K562 (cell line): Measurements from ENCODE around the gene ADGRA1. TPM values are rescaled to one million over a fixed set of nuclear protein-coding genes. Genes with fewer than 3 reads are reported as not detected.

Source experiments
- ATAC-seq: fragments of 200-7000 bp; cut with Tn5 transposase; 3 replicates; pipeline ENCODE4 v1.9.1; 2020; ENCODE audit warnings: moderate library complexity
- BruUV-seq: library from RNA; stranded (reverse); fragments of 400-500 nt; replicated peaks from 2 replicates; lab custom pipeline; 2021; lab: Mats Ljungman, UMichigan
- CTCF ChIA-PET: fragments of 300-600 bp; formaldehyde crosslinking; extraction: SDS; loops from one replicate; lab custom pipeline; 2021; ENCODE audit warnings: low intra/inter-chr PET ratio; lab: Yijun Ruan, JAX
- POLR2A ChIA-PET: fragments of 300-600, 350-650 bp; sonication (Branson Sonifier 250); formaldehyde crosslinking; extraction: SDS; loops from one replicate; lab custom pipeline; 2021; ENCODE audit warnings: antibody characterized with exemption, inconsistent platforms; lab: Yijun Ruan, JAX
- DNase-seq, 4 experiments: peaks; one replicate each; pipeline versions ENCODE4 v3.0.0 to v3.0.0-alpha.2; 2011 to 2018; ENCODE audit warnings: low spot score in 3 of 4, mixed read lengths in 3 of 4; ENCODE audit errors: extremely low read depth in 1 of 4
- FAIRE-seq: peaks from 2 replicates; lab custom pipeline; 2011; peaks lifted over from hg19 to GRCh38; lab: Jason Lieb, UNC
- H2AFZ ChIP-seq: 2 replicates; pipeline ENCODE4 v1.6.0; 2011; ENCODE audit warnings: low read depth, low read length, control low read depth, inconsistent platforms
- H3K27ac ChIP-seq: fragments of 200-600 bp; 3 replicates; pipeline ENCODE4 v1.8.0; 2011; ENCODE audit warnings: low read depth, mild to moderate bottlenecking, control low read depth, inconsistent platforms, low read length, moderate library complexity, mixed read lengths; ENCODE audit errors: extremely low read depth
- H3K27me3 ChIP-seq, 2 experiments: fragments of 300-600 bp in 1 of 2; 2 replicates in 1 of 2; 3 replicates in 1 of 2; pipeline versions ENCODE4 v1.6.0 to v1.8.0; 2011; ENCODE audit warnings: inconsistent platforms in 2 of 2, low read length in 2 of 2, mild to moderate bottlenecking in 1 of 2, mixed read lengths in 1 of 2, moderate library complexity in 1 of 2; ENCODE audit not compliant: control insufficient read depth in 2 of 2, insufficient read depth in 2 of 2
- H3K36me3 ChIP-seq: fragments of 300-600 bp; 3 replicates; pipeline ENCODE4 v1.8.0; 2011; ENCODE audit warnings: mild to moderate bottlenecking, low read length, inconsistent platforms; ENCODE audit not compliant: control insufficient read depth, insufficient read depth
- H3K4me1 ChIP-seq, 2 experiments: fragments of 200-600 bp in 1 of 2; replicated peaks in 1 of 2; 2 replicates in 1 of 2; 3 replicates in 1 of 2; pipeline versions ENCODE4 v1.5.1 to v1.8.0; 2011; ENCODE audit warnings: inconsistent platforms in 2 of 2, low read length in 2 of 2, mild to moderate bottlenecking in 1 of 2, mixed read lengths in 1 of 2, moderate library complexity in 1 of 2; ENCODE audit not compliant: control insufficient read depth in 2 of 2, insufficient read depth in 2 of 2
- H3K4me2 ChIP-seq: 2 replicates; pipeline ENCODE4 v1.6.1; 2011; ENCODE audit warnings: low read length, control low read depth, inconsistent platforms, mixed read lengths; ENCODE audit not compliant: insufficient read depth
- H3K4me3 ChIP-seq: fragments of 200-600 bp; sonication (generic), shearing (Covaris generic); 2 replicates; pipeline ENCODE4 v1.5.1; 2016; ENCODE audit warnings: control low read depth, inconsistent platforms
- H3K79me2 ChIP-seq: fragments of 200-600 bp; 3 replicates; pipeline ENCODE4 v1.8.0; 2011; ENCODE audit warnings: low read length, inconsistent platforms; ENCODE audit not compliant: control insufficient read depth, insufficient read depth
- H3K9ac ChIP-seq, 2 experiments: 2 replicates each; pipeline versions ENCODE4 v1.6.0 to v1.6.1; 2011; ENCODE audit warnings: low read depth in 2 of 2, low read length in 2 of 2, control low read depth in 1 of 2, inconsistent platforms in 1 of 2, mild to moderate bottlenecking in 1 of 2, mixed read lengths in 1 of 2; ENCODE audit not compliant: insufficient read depth in 1 of 2
- H3K9me1 ChIP-seq: one replicate; pipeline ENCODE4 v1.6.0; 2011; ENCODE audit warnings: inconsistent platforms, mild to moderate bottlenecking, low read length, moderate library complexity; ENCODE audit not compliant: control insufficient read depth, insufficient read depth
- H3K9me3 ChIP-seq: replicated peaks from 2 replicates; pipeline ENCODE4 v1.5.1; 2011; ENCODE audit warnings: low read depth, low read length, inconsistent platforms; ENCODE audit not compliant: control insufficient read depth, insufficient read depth
- H4K20me1 ChIP-seq: replicated peaks from 2 replicates; pipeline ENCODE4 v1.6.1; 2011; ENCODE audit warnings: low read length, inconsistent platforms, mixed read lengths; ENCODE audit not compliant: control insufficient read depth, insufficient read depth
- NCOA2 ChIP-seq, 2 experiments: fragments of 450-650 bp; IDR thresholded peaks; 2 replicates each; pipeline ENCODE4 v1.6.1; 2018; ENCODE audit warnings: mild to moderate bottlenecking in 2 of 2, moderate library complexity in 1 of 2; ENCODE audit not compliant: partially characterized antibody in 2 of 2
- SMAD1 ChIP-seq: fragments of 150-350 bp; IDR thresholded peaks from 2 replicates; pipeline ENCODE4 v1.6.1; 2014; ENCODE audit warnings: low read length, low read depth; ENCODE audit not compliant: partially characterized antibody
- SNRNP70 ChIP-seq: fragments of 200-400 bp; formaldehyde crosslinking; optimal IDR thresholded peaks from 2 replicates; pipeline ENCODE3; 2017; ENCODE audit warnings: low read depth, low read length
- ZNF830 ChIP-seq: fragments of 250-450 bp; sonication (Bioruptor Pico); IDR thresholded peaks from 2 replicates; pipeline ENCODE4 v1.5.0; 2021; ENCODE audit warnings: mild to moderate bottlenecking
- WGBS: fragments of 100-300 bp; shearing (Covaris generic); methylation state at CpG from one replicate; pipeline ENCODE4 v1.1.6; 2016; ENCODE audit warnings: low coverage, mixed read lengths; ENCODE audit not compliant: insufficient coverage; ENCODE audit errors: missing lambda C conversion rate; 5-methylcytosine and 5-hydroxymethylcytosine counted together
- in situ Hi-C: fragments of 300-500 bp; cut with MboI; formaldehyde crosslinking; loops from 4 replicates; pipeline ENCODE4 v1.15.0; 2018; ENCODE audit warnings: inconsistent platforms, mixed read lengths
- intact Hi-C: fragments of 100-400 bp; cut with micrococcal nuclease; formaldehyde crosslinking; loops from 2 replicates; pipeline ENCODE4 v1.14.2; 2022
- polyA plus RNA-seq, 8 experiments: library from polyadenylated mRNA; depleted of rRNA in 4 of 8; stranded (reverse) in 5 of 8; unstranded in 3 of 8; fragments of >200 nt; fragmentation: Nextera tagmentation in 2 of 8; fragmentation: Illumina TruSeq in 1 of 8; extraction: Ambion mirVana in 2 of 8; extraction: Trizol in 1 of 8; gene quantifications; 2 replicates each; pipeline versions ENCODE4 v1.2.1 to v1.2.3, GENCODE V29; 2011 to 2014; ENCODE audit warnings: inconsistent platforms in 1 of 8, missing spikeins in 1 of 8
- total RNA-seq, 7 experiments: library from RNA; depleted of rRNA in 6 of 7; stranded (reverse); fragments of >200 nt in 6 of 7; fragmentation: Illumina TruSeq in 2 of 7; extraction: Trizol in 2 of 7; gene quantifications; 2 replicates each; pipeline versions ENCODE4 v1.2.1 to v1.2.3, GENCODE V29; 2011 to 2021; ENCODE audit warnings: low replicate concordance in 1 of 7
- TF ChIP-seq, protein P1 (sequence below): fragments of 250-450 bp; sonication (Bioruptor Pico); IDR thresholded peaks from 2 replicates; pipeline ENCODE4 v1.4.0; 2020; ENCODE audit warnings: mild to moderate bottlenecking
- TF ChIP-seq, protein P2 (sequence below): sonication (generic); formaldehyde crosslinking; IDR thresholded peaks from 2 replicates; pipeline ENCODE4 v1.8.1; 2023; ENCODE audit warnings: mild to moderate bottlenecking, missing genetic modification reagents

The ADGRA1 gene
- total and polyA plus RNA-seq, 9 of the 15 experiments (the other 6 are each of a cell fraction or from before 2014, with no cell fraction given) = not detected

- ATAC-seq (no peak), FAIRE-seq (no peak), DNase-seq (no peak)
- Histone ChIP-seq H3K4me3 (no peak overlapping the region), H3K27ac (no peak overlapping the region), H3K9ac (no peak overlapping the region), H3K36me3 (no peaks in the 10 kb centered on the region), H3K27me3 (peaks cover 6 to 84% of the 10 kb centered on the region in 2 experiments; a peak in 3 of 5 replicates), H3K4me1 (peaks cover 0 to 31% of the 10 kb centered on the region in 2 experiments; a peak in 2 of 5 replicates), H3K4me2 (no peak overlapping the region), H4K20me1 (0 out of 2 replicates have a peak, but pooled peaks cover 3% of the 10 kb centered on the region), H3K79me2 (no peaks in the 10 kb centered on the region), H2AFZ (no peak overlapping the region), H3K9me1 (peaks cover 2% of the 10 kb centered on the region), H3K9me3 (no peaks in the 10 kb centered on the region)
- intact Hi-C loops = no loop called here
- CTCF ChIA-PET = no interaction called here
- in situ Hi-C loops = no loop called here
- TF ChIP-seq, protein P1, sequence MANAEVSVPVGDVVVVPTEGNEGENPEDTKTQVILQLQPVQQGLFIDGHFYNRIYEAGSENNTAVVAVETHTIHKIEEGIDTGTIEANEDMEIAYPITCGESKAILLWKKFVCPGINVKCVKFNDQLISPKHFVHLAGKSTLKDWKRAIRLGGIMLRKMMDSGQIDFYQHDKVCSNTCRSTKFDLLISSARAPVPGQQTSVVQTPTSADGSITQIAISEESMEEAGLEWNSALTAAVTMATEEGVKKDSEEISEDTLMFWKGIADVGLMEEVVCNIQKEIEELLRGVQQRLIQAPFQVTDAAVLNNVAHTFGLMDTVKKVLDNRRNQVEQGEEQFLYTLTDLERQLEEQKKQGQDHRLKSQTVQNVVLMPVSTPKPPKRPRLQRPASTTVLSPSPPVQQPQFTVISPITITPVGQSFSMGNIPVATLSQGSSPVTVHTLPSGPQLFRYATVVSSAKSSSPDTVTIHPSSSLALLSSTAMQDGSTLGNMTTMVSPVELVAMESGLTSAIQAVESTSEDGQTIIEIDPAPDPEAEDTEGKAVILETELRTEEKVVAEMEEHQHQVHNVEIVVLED (CRISPR knock-in tag) = no peak
- TF ChIP-seq ZNF830 (CRISPR knock-in tag) = no peak
- POLR2A ChIA-PET = no interaction called here
- BruUV-seq = no TSS peak
- 0% methylated on average over 7 of the region's 18 CpGs for WGBS
These were observed 9.7 kb downstream of the ADGRA1 start for GRCh38 chr10:133097418-133097817.

DNA sequence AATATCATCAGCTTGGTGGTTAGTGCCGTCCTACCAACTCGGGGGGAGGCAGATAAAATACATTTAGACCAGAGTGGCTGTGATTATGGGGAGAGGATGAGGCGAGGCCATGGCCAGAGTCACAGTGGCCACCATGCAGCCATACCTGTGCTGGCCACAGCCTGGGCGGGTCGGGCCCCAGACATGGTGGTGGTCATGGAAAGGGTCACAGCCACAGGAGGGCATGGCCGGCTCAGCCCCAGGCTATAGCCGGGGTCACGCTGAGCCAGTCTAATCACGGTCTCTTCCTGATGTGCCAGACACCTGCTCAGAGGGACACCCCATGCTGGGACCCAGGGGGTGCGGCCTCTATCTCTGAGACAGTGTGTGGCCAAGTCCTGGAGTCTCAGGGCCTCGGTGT, 10.2 kb downstream of the ADGRA1 start:
- FAIRE-seq (no peak), ATAC-seq (no peak), DNase-seq (no peak)
- peaks cover 6 to 85% of the 10 kb centered on the region in 2 experiments; a peak in 3 of 5 replicates for H3K27me3 ChIP-seq
- H3K4me1 ChIP-seq = peaks cover 0 to 31% of the 10 kb centered on the region in 2 experiments; a peak in 2 of 5 replicates
- no peaks in the 10 kb centered on the region for H3K9me3 ChIP-seq
- no peaks in the 10 kb centered on the region for H3K79me2 ChIP-seq
- TF ChIP-seq, protein P2, sequence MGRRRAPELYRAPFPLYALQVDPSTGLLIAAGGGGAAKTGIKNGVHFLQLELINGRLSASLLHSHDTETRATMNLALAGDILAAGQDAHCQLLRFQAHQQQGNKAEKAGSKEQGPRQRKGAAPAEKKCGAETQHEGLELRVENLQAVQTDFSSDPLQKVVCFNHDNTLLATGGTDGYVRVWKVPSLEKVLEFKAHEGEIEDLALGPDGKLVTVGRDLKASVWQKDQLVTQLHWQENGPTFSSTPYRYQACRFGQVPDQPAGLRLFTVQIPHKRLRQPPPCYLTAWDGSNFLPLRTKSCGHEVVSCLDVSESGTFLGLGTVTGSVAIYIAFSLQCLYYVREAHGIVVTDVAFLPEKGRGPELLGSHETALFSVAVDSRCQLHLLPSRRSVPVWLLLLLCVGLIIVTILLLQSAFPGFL (CRISPR knock-in tag) = no peak
- TF ChIP-seq SMAD1 (no peak), NCOA2 (IDR thresholded peaks at IDR 0.05; ENCODE audit: partially characterized antibody in 2 of 2) (no peak), SNRNP70 (no peak)
- no peak overlapping the region for H3K4me2 ChIP-seq
- H3K36me3 ChIP-seq = no peaks in the 10 kb centered on the region
- peaks cover 2% of the 10 kb centered on the region for H3K9me1 ChIP-seq
- WGBS = 1% methylated on average over 10 of the region's 11 CpGs
- H4K20me1 ChIP-seq = 0 out of 2 replicates have a peak, but pooled peaks cover 3% of the 10 kb centered on the region
- no peak overlapping the region for H3K4me3 ChIP-seq
- no peak overlapping the region for H2AFZ ChIP-seq
- POLR2A ChIA-PET = no interaction called here
- intact Hi-C loops (no loop called here), in situ Hi-C loops (no loop called here)
- H3K9ac ChIP-seq = no peak overlapping the region
- CTCF ChIA-PET = no interaction called here
- no TSS peak for BruUV-seq
- no peak overlapping the region for H3K27ac ChIP-seq
